GM12878 (cell line): ENCODE measurements around the gene PITPNB. TPM values are rescaled to one million over a fixed set of nuclear protein-coding genes. Genes with fewer than 3 reads are reported as not detected.

Experiments used
- CUX1 ChIP-seq: IDR thresholded peaks from 2 replicates; pipeline ENCODE4 v1.6.1; 2012; ENCODE audit warnings: improper control_type of control experiment, low read depth, low read length; ENCODE audit not compliant: insufficient replicate concordance
- E4F1 ChIP-seq: fragments of 450-650 bp; IDR thresholded peaks from 2 replicates; pipeline ENCODE4 v1.6.1; 2018; ENCODE audit warnings: borderline replicate concordance, mild to moderate bottlenecking; ENCODE audit not compliant: partially characterized antibody
- IRF3 ChIP-seq: fragments of 450-650 bp; IDR thresholded peaks from 2 replicates; pipeline ENCODE4 v1.6.1; 2014; ENCODE audit warnings: mild to moderate bottlenecking
- MEF2A ChIP-seq: IDR thresholded peaks from 2 replicates; pipeline ENCODE4 v1.6.1; 2011; ENCODE audit warnings: low read depth, mild to moderate bottlenecking, low read length, moderate library complexity; ENCODE audit not compliant: insufficient read depth
- polyA plus RNA-seq, 11 experiments: library from polyadenylated mRNA; depleted of rRNA in 4 of 11; unstranded in 6 of 11; stranded (reverse) in 5 of 11; fragments of >200 nt; fragmentation: Nextera tagmentation in 4 of 11; fragmentation: Illumina TruSeq in 1 of 11; extraction: Ambion mirVana in 4 of 11; extraction: Trizol in 1 of 11; gene quantifications; 1 replicate in 1 of 11; 2 replicates in 10 of 11; pipeline versions ENCODE4 v1.2.1 to v1.2.3, GENCODE V29; 2011 to 2016; ENCODE audit warnings: inconsistent platforms in 2 of 11, missing spikeins in 2 of 11, low read depth in 1 of 11
- total RNA-seq, 4 experiments: library from RNA; depleted of rRNA in 3 of 4; stranded (reverse); fragments of >200 nt in 3 of 4; fragmentation: Illumina TruSeq in 1 of 4; extraction: Trizol in 1 of 4; gene quantifications; 2 replicates each; pipeline versions ENCODE4 v1.2.1 to v1.2.3, GENCODE V29; 2013 to 2021

PITPNB gene
- total and polyA plus RNA-seq, 10 of the 15 experiments (the other 5 are each of a cell fraction or from before 2014, with no cell fraction given), result 19.7 to 116 (median 64.9) TPM

- TF ChIP-seq CUX1, result no peak
- TF ChIP-seq IRF3, result no peak
- no peak for TF ChIP-seq MEF2A
- TF ChIP-seq E4F1, result no peak
These were observed 62.7 kb downstream of the PITPNB start (continued) for GRCh38 chr22:27856386-27856785.
